SK-N-SH treated with all-trans-retinoic acid at 6 μM for 48 hours (cell line): ENCODE results near the gene UBR2.

Experiments
- CSDC2 ChIP-seq: fragments of 250-450 bp; sonication (Bioruptor Pico); IDR thresholded peaks from 2 replicates; pipeline ENCODE4 v1.5.0; 2020; ENCODE audit warnings: mild to moderate bottlenecking, moderate library complexity
- ISL1 ChIP-seq: fragments of 250-450 bp; sonication (Bioruptor Pico); IDR thresholded peaks from 2 replicates; pipeline ENCODE4 v2.1.2; 2022; ENCODE audit warnings: mild to moderate bottlenecking, moderate library complexity
- ZNF70 ChIP-seq: fragments of 450-650 bp; formaldehyde crosslinking; IDR thresholded peaks from 2 replicates; pipeline ENCODE4 v1.5.0; 2020; ENCODE audit warnings: mild to moderate bottlenecking, moderate library complexity

DNA sequence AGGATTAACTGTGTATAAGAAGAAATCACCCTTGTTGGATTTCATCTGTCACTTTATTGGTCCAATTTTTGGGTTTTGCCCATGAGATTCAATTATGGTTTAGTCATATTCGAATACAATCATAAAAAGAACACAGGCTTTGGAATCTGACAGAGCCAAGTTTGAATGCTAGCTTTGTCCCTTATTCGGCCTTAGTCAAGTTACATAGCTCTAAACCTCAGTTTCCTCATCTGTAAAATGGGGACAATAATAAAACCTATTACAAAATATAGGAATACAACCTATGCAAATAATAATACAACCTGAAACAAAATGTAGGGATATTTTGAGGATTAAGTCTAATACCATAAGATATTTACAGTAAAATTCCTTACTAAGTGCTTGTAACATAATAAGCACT is 100.9 kb downstream of the UBR2 start:
- TF ChIP-seq ISL1 (CRISPR knock-in tag) (no peak), ZNF70 (CRISPR knock-in tag) (no peak), CSDC2 (CRISPR knock-in tag) (no peak)
